ENCODE measurements around the gene EEF1AKMT2. TPM values are rescaled to one million over a fixed set of nuclear protein-coding genes. Genes with fewer than 3 reads are reported as not detected.

EEF1AKMT2 gene
- total RNA-seq, 1 experiment from 2014 or later, result 21.6 TPM

- TF ChIP-seq AFF4 (CRISPR knock-in tag; IDR thresholded peaks at IDR 0.05; ENCODE audit: borderline replicate concordance) (peak; percentile 94), ERG (CRISPR knock-in tag; IDR thresholded peaks at IDR 0.05) (no peak), GTF2I (CRISPR knock-in tag; conservative IDR thresholded peaks at IDR 0.05) (no peak), TP53 (CRISPR knock-in tag; IDR thresholded peaks at IDR 0.05) (peak; percentile 74; the same call in 1 of the 2 replicates), SMAD4 (CRISPR knock-in tag; IDR thresholded peaks at IDR 0.05) (no peak; the same call in 1 of the 2 replicates), FOXP4 (CRISPR knock-in tag; IDR thresholded peaks at IDR 0.05) (peak; percentile 94; the same call in 1 of the 2 replicates), CBFB (CRISPR knock-in tag; IDR thresholded peaks at IDR 0.05; ENCODE audit: low read depth) (peak; percentile 99), ATF1 (CRISPR knock-in tag; IDR thresholded peaks at IDR 0.05) (peak; percentile 67; the same call in 1 of the 2 replicates), NFE2L1 (CRISPR knock-in tag; IDR thresholded peaks at IDR 0.05) (peak; percentile 58; the same call in 1 of the 2 replicates), NR3C1 (CRISPR knock-in tag; conservative IDR thresholded peaks at IDR 0.05; ENCODE audit: low read depth) (peak; percentile 68; the same call in 1 of the 2 replicates), ZNF671 (CRISPR knock-in tag; IDR thresholded peaks at IDR 0.05) (no peak)
- TF ChIP-seq, protein P1, sequence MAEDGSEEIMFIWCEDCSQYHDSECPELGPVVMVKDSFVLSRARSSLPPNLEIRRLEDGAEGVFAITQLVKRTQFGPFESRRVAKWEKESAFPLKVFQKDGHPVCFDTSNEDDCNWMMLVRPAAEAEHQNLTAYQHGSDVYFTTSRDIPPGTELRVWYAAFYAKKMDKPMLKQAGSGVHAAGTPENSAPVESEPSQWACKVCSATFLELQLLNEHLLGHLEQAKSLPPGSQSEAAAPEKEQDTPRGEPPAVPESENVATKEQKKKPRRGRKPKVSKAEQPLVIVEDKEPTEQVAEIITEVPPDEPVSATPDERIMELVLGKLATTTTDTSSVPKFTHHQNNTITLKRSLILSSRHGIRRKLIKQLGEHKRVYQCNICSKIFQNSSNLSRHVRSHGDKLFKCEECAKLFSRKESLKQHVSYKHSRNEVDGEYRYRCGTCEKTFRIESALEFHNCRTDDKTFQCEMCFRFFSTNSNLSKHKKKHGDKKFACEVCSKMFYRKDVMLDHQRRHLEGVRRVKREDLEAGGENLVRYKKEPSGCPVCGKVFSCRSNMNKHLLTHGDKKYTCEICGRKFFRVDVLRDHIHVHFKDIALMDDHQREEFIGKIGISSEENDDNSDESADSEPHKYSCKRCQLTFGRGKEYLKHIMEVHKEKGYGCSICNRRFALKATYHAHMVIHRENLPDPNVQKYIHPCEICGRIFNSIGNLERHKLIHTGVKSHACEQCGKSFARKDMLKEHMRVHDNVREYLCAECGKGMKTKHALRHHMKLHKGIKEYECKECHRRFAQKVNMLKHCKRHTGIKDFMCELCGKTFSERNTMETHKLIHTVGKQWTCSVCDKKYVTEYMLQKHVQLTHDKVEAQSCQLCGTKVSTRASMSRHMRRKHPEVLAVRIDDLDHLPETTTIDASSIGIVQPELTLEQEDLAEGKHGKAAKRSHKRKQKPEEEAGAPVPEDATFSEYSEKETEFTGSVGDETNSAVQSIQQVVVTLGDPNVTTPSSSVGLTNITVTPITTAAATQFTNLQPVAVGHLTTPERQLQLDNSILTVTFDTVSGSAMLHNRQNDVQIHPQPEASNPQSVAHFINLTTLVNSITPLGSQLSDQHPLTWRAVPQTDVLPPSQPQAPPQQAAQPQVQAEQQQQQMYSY (CRISPR knock-in tag; IDR thresholded peaks at IDR 0.05), result no peak
- TF ChIP-seq, protein P2, sequence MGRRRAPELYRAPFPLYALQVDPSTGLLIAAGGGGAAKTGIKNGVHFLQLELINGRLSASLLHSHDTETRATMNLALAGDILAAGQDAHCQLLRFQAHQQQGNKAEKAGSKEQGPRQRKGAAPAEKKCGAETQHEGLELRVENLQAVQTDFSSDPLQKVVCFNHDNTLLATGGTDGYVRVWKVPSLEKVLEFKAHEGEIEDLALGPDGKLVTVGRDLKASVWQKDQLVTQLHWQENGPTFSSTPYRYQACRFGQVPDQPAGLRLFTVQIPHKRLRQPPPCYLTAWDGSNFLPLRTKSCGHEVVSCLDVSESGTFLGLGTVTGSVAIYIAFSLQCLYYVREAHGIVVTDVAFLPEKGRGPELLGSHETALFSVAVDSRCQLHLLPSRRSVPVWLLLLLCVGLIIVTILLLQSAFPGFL (CRISPR knock-in tag; IDR thresholded peaks at IDR 0.05; ENCODE audit: borderline replicate concordance), result 0 out of 2 replicates have a peak, but pooled peaks have one; percentile 58
These were observed at the start of gene EEF1AKMT2 (continued) for GRCh38 chr10:124791547-124792348.

All from WTC11 (cell line).